Measurements from ENCODE around the gene UBAC2. TPM values are rescaled to one million over a fixed set of nuclear protein-coding genes. Genes with fewer than 3 reads are reported as not detected.

Gene UBAC2
- total RNA-seq, 1 donor from 2014 or later: 64.3 TPM

GRCh38 chr13:99264051-99264450, 63.4 kb downstream of the UBAC2 start:
- Mint-ChIP-seq H3K27me3 (ENCODE audit: low read depth) (no peaks in the 10 kb centered on the region), H3K9me3 (no peaks in the 10 kb centered on the region), H3K4me3 (no peak overlapping the region), H3K4me1 (no peaks in the 10 kb centered on the region), H3K27ac (no peak overlapping the region), H3K36me3 (peaks cover 3% of the 10 kb centered on the region)
- DNase-seq (ENCODE audit: low spot score in 2 of 2, unreplicated experiment in 2 of 2): no peak
- TF ChIP-seq CTCF (IDR thresholded peaks at IDR 0.05; ENCODE audit: unreplicated experiment): no peak

DNA sequence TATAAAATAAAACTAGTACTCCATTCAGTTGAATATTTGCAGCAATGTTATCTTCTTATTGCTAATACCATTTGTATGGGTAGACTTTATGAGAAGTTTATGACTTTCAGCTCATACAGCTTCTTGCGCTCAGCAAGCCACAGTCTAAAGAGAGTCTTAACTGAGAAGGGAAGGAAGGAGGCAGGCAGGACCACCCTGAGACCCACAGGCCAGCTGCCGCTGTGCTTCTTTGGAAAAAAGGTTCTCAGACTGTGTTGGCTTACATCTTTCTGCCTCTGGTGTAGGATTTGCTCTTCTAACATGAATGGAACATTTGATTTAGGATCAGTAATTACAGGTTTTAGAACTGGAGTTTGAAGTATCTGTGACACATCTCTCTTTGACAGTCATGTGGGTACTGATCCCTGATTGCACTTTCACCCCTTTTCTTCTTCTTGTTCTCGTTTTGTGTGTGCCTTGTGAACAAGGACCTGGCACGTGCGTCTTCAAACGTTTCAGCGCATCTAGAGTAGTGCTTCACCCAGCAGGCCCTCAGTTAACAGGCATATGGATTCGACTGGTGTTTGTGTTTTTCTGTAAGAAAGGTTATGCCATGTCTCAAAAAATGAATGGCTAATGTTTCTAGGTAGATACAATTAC, 64.6 kb downstream of the UBAC2 start:
- Mint-ChIP-seq H3K27ac (no peak overlapping the region), H3K4me1 (no peaks in the 10 kb centered on the region), H3K4me3 (no peak overlapping the region), H3K36me3 (no peaks in the 10 kb centered on the region), H3K9me3 (no peaks in the 10 kb centered on the region), H3K27me3 (ENCODE audit: low read depth) (no peaks in the 10 kb centered on the region)
- DNase-seq (ENCODE audit: low spot score in 2 of 2, unreplicated experiment in 2 of 2): no peak
- no peak for TF ChIP-seq CTCF (IDR thresholded peaks at IDR 0.05; ENCODE audit: unreplicated experiment)

- Mint-ChIP-seq H3K27ac (no peak overlapping the region), H3K9me3 (no peaks in the 10 kb centered on the region), H3K4me1 (no peaks in the 10 kb centered on the region), H3K4me3 (no peak overlapping the region), H3K27me3 (ENCODE audit: low read depth) (no peaks in the 10 kb centered on the region), H3K36me3 (no peaks in the 10 kb centered on the region)
- no peak for TF ChIP-seq CTCF (IDR thresholded peaks at IDR 0.05; ENCODE audit: unreplicated experiment)
- no peak for DNase-seq (ENCODE audit: low spot score in 2 of 2, unreplicated experiment in 2 of 2)
These were observed 65.3 kb downstream of the UBAC2 start for GRCh38 chr13:99265821-99266426.

GRCh38 chr13:99266827-99267226, 66.2 kb downstream of the UBAC2 start:
- Mint-ChIP-seq H3K36me3 (peaks cover under 1% of the 10 kb centered on the region), H3K4me3 (no peak overlapping the region), H3K9me3 (no peaks in the 10 kb centered on the region), H3K27ac (no peak overlapping the region), H3K27me3 (ENCODE audit: low read depth) (no peaks in the 10 kb centered on the region), H3K4me1 (no peaks in the 10 kb centered on the region)
- TF ChIP-seq CTCF (IDR thresholded peaks at IDR 0.05; ENCODE audit: unreplicated experiment): no peak
- DNase-seq (ENCODE audit: low spot score in 2 of 2, unreplicated experiment in 2 of 2): no peak

DNA sequence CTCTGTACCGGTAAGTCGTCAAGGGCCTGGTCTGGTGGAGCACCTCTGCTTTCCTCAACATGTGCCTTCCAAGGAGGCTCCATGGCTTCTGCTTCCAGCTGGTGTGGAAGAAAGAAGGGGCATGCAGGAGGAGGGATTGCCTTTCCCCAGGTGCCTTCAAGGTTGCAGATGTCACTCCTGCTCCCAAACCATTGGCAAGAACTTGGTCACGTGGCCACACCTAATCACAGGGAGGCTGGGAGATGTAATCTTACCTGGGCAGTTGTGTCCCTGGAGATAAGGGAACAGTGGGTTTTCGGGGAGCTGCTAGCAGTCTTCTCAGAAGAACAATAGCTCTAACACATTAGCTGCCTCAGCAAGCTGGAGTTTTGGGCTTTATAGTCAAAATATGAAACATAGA, 67.3 kb downstream of the UBAC2 start:
- no peak for DNase-seq (ENCODE audit: low spot score in 2 of 2, unreplicated experiment in 2 of 2)
- Mint-ChIP-seq H3K36me3 (peaks cover 7% of the 10 kb centered on the region), H3K9me3 (peaks cover 4% of the 10 kb centered on the region), H3K4me3 (no peak overlapping the region), H3K27ac (no peak overlapping the region), H3K4me1 (no peaks in the 10 kb centered on the region), H3K27me3 (ENCODE audit: low read depth) (no peaks in the 10 kb centered on the region)
- TF ChIP-seq CTCF (IDR thresholded peaks at IDR 0.05; ENCODE audit: unreplicated experiment): no peak
